Progenitor cell of endocrine pancreas (in vitro differentiated cells): Measurements from ENCODE around the gene ADK. TPM values are rescaled to one million over a fixed set of nuclear protein-coding genes. Genes with fewer than 3 reads are reported as not detected.
A peak's percentile ranks its signal among the peaks of the same experiment; 100 is the strongest.
"Not testable (repeated sequence)": the region's sequence is repeated elsewhere in the genome, so short reads cannot be mapped to it uniquely, and the experiment has no call there.

Source experiments
- DNase-seq: peaks from one replicate; pipeline ENCODE4 v3.0.0; 2021; ENCODE audit warnings: low spot score; ENCODE audit not compliant: unreplicated experiment
- H3K27ac Mint-ChIP-seq: 2 replicates; pipeline ENCODE4 v1.8.0; 2021; ENCODE audit warnings: mild to moderate bottlenecking, moderate library complexity, mixed read lengths
- H3K27me3 Mint-ChIP-seq: 2 replicates; pipeline ENCODE4 v1.8.0; 2021; ENCODE audit warnings: mixed read lengths
- H3K36me3 Mint-ChIP-seq: 2 replicates; pipeline ENCODE4 v1.8.0; 2022; ENCODE audit warnings: mixed read lengths; ENCODE audit not compliant: insufficient read depth
- H3K4me1 Mint-ChIP-seq: 2 replicates; pipeline ENCODE4 v1.8.0; 2021; ENCODE audit warnings: low read depth, mixed read lengths
- H3K4me3 Mint-ChIP-seq: 2 replicates; pipeline ENCODE4 v1.8.0; 2021; ENCODE audit warnings: low read depth, mild to moderate bottlenecking, moderate library complexity, mixed read lengths
- H3K9me3 Mint-ChIP-seq: 2 replicates; pipeline ENCODE4 v1.8.0; 2021; ENCODE audit warnings: low read depth, mixed read lengths
- total RNA-seq: library from RNA; stranded (reverse); gene quantifications from 2 replicates; pipeline ENCODE4 v1.2.1, GENCODE V29; 2021
- TF ChIP-seq, protein P1 (sequence below): fragments of 200-600 bp; sonication (generic); IDR thresholded peaks from one replicate; pipeline ENCODE4 v1.5.0; 2021; ENCODE audit warnings: antibody characterized with exemption, mild to moderate bottlenecking; ENCODE audit not compliant: unreplicated experiment

Gene ADK
- total RNA-seq, 1 donor from 2014 or later, result 20.7 TPM

DNA sequence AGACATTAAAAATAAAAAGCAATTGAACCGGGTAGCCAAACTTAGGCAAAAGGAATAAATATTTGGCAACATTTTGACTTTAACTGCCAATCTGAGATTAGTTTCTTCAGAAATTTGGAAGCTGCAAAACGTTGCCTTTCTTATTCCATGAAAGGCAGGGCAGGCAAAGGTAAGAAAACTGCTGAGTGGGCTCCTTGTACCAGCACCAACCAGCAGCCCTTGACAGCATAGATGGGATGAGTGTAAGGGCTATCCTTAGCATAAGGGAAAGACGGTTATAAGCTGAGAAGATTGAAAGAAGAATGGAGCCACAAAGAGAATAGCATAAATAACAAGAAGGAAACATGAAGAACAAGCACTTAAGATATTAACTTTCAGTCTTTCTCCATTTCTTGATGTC lies 29.0 kb upstream of the ADK start:
- H3K27me3 Mint-ChIP-seq, result no peaks in the 10 kb centered on the region
- TF ChIP-seq, protein P1, sequence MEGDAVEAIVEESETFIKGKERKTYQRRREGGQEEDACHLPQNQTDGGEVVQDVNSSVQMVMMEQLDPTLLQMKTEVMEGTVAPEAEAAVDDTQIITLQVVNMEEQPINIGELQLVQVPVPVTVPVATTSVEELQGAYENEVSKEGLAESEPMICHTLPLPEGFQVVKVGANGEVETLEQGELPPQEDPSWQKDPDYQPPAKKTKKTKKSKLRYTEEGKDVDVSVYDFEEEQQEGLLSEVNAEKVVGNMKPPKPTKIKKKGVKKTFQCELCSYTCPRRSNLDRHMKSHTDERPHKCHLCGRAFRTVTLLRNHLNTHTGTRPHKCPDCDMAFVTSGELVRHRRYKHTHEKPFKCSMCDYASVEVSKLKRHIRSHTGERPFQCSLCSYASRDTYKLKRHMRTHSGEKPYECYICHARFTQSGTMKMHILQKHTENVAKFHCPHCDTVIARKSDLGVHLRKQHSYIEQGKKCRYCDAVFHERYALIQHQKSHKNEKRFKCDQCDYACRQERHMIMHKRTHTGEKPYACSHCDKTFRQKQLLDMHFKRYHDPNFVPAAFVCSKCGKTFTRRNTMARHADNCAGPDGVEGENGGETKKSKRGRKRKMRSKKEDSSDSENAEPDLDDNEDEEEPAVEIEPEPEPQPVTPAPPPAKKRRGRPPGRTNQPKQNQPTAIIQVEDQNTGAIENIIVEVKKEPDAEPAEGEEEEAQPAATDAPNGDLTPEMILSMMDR, result no peak
- H3K27ac Mint-ChIP-seq, result peak overlapping the region; percentile 8
- peaks cover 39% of the 10 kb centered on the region for H3K36me3 Mint-ChIP-seq
- DNase-seq, result no peak
- H3K4me3 Mint-ChIP-seq, result no peak overlapping the region
- no peaks in the 10 kb centered on the region for H3K9me3 Mint-ChIP-seq
- no peaks in the 10 kb centered on the region for H3K4me1 Mint-ChIP-seq

DNA sequence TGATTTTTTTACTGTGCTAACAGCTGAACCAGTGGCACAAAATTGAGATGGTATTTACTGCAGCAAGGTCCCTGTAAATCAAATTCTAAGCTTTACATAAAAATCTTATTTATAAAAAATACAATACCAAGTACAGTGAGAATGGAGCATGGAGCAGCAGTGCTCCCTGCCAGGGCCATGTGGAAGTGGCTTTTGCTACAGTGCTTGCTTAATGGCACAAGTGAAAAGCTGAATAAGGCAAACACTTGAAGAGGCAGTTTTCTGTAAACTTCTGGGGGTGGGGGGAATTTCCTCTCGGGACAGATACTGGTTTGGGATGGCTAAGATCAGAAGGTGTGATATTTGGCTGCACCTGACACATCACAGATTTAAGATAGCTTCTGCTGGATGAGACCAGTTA lies 27.9 kb upstream of the ADK start:
- H3K27me3 Mint-ChIP-seq, result no peaks in the 10 kb centered on the region
- no peaks in the 10 kb centered on the region for H3K4me1 Mint-ChIP-seq
- TF ChIP-seq, protein P1, result no peak
- no peaks in the 10 kb centered on the region for H3K9me3 Mint-ChIP-seq
- H3K4me3 Mint-ChIP-seq, result no peak overlapping the region
- DNase-seq, result no peak
- peaks cover 37% of the 10 kb centered on the region for H3K36me3 Mint-ChIP-seq
- no peak overlapping the region for H3K27ac Mint-ChIP-seq

DNA sequence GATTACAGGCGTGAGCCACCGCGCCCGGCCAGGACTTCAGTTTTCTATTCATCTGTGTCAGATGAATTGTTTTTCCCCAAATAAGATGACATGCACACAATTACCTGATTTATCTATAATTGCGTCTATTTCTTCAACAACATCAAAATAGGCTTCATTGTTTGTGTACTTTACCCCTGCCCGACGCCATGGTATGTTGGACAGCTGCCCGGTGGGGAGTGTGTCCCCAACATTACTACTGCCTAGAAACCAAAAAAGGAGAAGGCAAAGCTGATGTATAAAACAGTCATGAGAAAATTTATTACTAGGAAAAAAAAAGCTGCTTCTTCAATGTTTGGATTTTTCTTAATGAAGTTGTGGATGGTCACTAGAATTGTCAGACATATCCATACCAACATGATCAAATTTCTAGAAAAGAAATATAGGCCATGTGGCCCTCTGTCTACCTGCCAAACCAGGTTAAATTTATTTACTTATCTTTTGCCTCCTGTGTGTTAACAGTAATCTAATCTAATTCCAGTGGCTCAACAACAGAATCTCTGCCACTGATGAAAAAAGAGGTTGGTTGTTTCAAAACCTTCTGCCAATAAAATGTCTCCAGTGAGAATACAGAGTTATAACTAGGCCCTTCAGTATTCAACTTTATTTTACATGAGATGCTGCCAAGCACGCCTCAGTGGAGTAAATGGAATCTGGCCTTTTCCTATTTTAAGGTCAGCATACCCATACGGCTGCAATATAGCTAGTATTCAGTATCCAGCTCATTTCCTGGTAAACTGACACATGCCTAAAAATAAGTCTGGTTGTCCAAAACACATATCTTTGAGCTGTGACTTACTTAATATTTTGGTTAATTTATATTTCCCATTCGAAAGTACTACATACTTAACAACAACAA lies 16.8 kb upstream of the ADK start:
- Mint-ChIP-seq H3K27ac (no peak overlapping the region), H3K36me3 (peaks cover 24% of the 10 kb centered on the region), H3K4me1 (no peaks in the 10 kb centered on the region), H3K4me3 (no peak overlapping the region), H3K27me3 (no peaks in the 10 kb centered on the region), H3K9me3 (no peaks in the 10 kb centered on the region)
- TF ChIP-seq, protein P1, result no peak
- DNase-seq, result no peak

GRCh38 chr10:74135452-74135851 lies 15.6 kb upstream of the ADK start:
- Mint-ChIP-seq H3K36me3 (peaks cover 21% of the 10 kb centered on the region), H3K27me3 (no peaks in the 10 kb centered on the region), H3K4me3 (no peak overlapping the region), H3K9me3 (no peaks in the 10 kb centered on the region), H3K4me1 (no peaks in the 10 kb centered on the region), H3K27ac (no peak overlapping the region)
- TF ChIP-seq, protein P1, result no peak
- DNase-seq, result no peak

GRCh38 chr10:74137992-74138391 lies 13.0 kb upstream of the ADK start:
- Mint-ChIP-seq H3K9me3 (no peaks in the 10 kb centered on the region), H3K4me1 (no peaks in the 10 kb centered on the region), H3K27ac (no peak overlapping the region), H3K27me3 (no peaks in the 10 kb centered on the region), H3K4me3 (no peak overlapping the region), H3K36me3 (peaks cover 20% of the 10 kb centered on the region)
- TF ChIP-seq, protein P1, result no peak
- DNase-seq, result no peak

GRCh38 chr10:74138596-74138995 lies 12.4 kb upstream of the ADK start:
- not testable (repeated sequence) for H3K9me3 Mint-ChIP-seq, DNase-seq, H3K4me3 Mint-ChIP-seq, H3K4me1 Mint-ChIP-seq, H3K27ac Mint-ChIP-seq, H3K27me3 Mint-ChIP-seq
- H3K36me3 Mint-ChIP-seq, result peaks cover 19% of the 10 kb centered on the region
